HAP-1 (cell line): ENCODE measurements around the gene WNT7A.
"Not testable (repeated sequence)": the region's sequence is repeated elsewhere in the genome, so short reads cannot be mapped to it uniquely, and the experiment has no call there.

ENCODE experiments used
- DNase-seq, 2 experiments: peaks; one replicate each; pipeline ENCODE4 v3.0.0-alpha.2; 2016 to 2020; ENCODE audit warnings: low spot score in 2 of 2
- H3K27me3 ChIP-seq: fragments of 250-450 bp; sonication (Bioruptor Pico); 2 replicates; pipeline ENCODE4 v1.5.1; 2020; ENCODE audit warnings: low read depth, mild to moderate bottlenecking, moderate library complexity
- H3K36me3 ChIP-seq: fragments of 250-450 bp; sonication (Bioruptor Pico); replicated peaks from 2 replicates; pipeline ENCODE4 v1.5.1; 2020; ENCODE audit warnings: mild to moderate bottlenecking
- H3K4me1 ChIP-seq: fragments of 250-450 bp; sonication (Bioruptor Pico); 2 replicates; pipeline ENCODE4 v1.5.1; 2020; ENCODE audit warnings: mild to moderate bottlenecking
- H3K4me3 ChIP-seq: fragments of 250-450 bp; sonication (Bioruptor Pico); 2 replicates; pipeline ENCODE4 v1.5.1; 2020; ENCODE audit warnings: mild to moderate bottlenecking, moderate library complexity
- H3K9me3 ChIP-seq: fragments of 250-450 bp; sonication (Bioruptor Pico); 2 replicates; pipeline ENCODE4 v1.5.1; 2020; ENCODE audit warnings: mild to moderate bottlenecking, moderate library complexity
- in situ Hi-C: fragments of 300-500 bp; cut with MboI; formaldehyde crosslinking; loops from 3 replicates; pipeline ENCODE4 v1.14.3; 2020; ENCODE audit warnings: low sequenced_read_pairs, inconsistent platforms, mixed read lengths

The WNT7A gene

GRCh38 chr3:13866041-13866965 lies 13.6 kb downstream of the WNT7A start:
- DNase-seq, result no peak
- no peaks in the 10 kb centered on the region; the same call in 1 of the 2 replicates for H3K27me3 ChIP-seq
- in situ Hi-C loops, result no loop called here
- no peak overlapping the region for H3K4me3 ChIP-seq
- H3K9me3 ChIP-seq, result no peaks in the 10 kb centered on the region
- H3K4me1 ChIP-seq, result peaks cover 6% of the 10 kb centered on the region
- H3K36me3 ChIP-seq, result no peaks in the 10 kb centered on the region

- Histone ChIP-seq H3K9me3 (no peaks in the 10 kb centered on the region), H3K4me3 (no peak overlapping the region), H3K27me3 (no peaks in the 10 kb centered on the region; the same call in 1 of the 2 replicates), H3K4me1 (peaks cover 6% of the 10 kb centered on the region), H3K36me3 (no peaks in the 10 kb centered on the region)
- no peak for DNase-seq
- in situ Hi-C loops, result no loop called here
These were observed 14.3 kb downstream of the WNT7A start for GRCh38 chr3:13865581-13865980.

GRCh38 chr3:13865106-13865505 lies 14.8 kb downstream of the WNT7A start:
- no peak overlapping the region for H3K4me3 ChIP-seq
- peaks cover 6% of the 10 kb centered on the region for H3K4me1 ChIP-seq
- no peaks in the 10 kb centered on the region for H3K36me3 ChIP-seq
- H3K9me3 ChIP-seq, result no peaks in the 10 kb centered on the region
- no peaks in the 10 kb centered on the region for H3K27me3 ChIP-seq
- no peak for DNase-seq
- in situ Hi-C loops, result no loop called here

- Histone ChIP-seq H3K9me3 (no peaks in the 10 kb centered on the region), H3K36me3 (no peaks in the 10 kb centered on the region), H3K4me1 (peaks cover 6% of the 10 kb centered on the region), H3K27me3 (no peaks in the 10 kb centered on the region), H3K4me3 (no peak overlapping the region)
- no peak for DNase-seq
- in situ Hi-C loops, result no loop called here
These were observed 15.8 kb downstream of the WNT7A start for GRCh38 chr3:13863965-13864595.

GRCh38 chr3:13863382-13863952 lies 16.4 kb downstream of the WNT7A start:
- H3K27me3 ChIP-seq, result no peaks in the 10 kb centered on the region
- no peaks in the 10 kb centered on the region for H3K36me3 ChIP-seq
- DNase-seq, result peak; percentile 39 to 61
- in situ Hi-C loops, result no loop called here
- peaks cover 6% of the 10 kb centered on the region for H3K4me1 ChIP-seq
- H3K4me3 ChIP-seq, result no peak overlapping the region
- H3K9me3 ChIP-seq, result no peaks in the 10 kb centered on the region

GRCh38 chr3:13861461-13861860 lies 18.4 kb downstream of the WNT7A start:
- Histone ChIP-seq H3K27me3 (no peaks in the 10 kb centered on the region), H3K36me3 (no peaks in the 10 kb centered on the region)
- in situ Hi-C loops, result no loop called here

GRCh38 chr3:13860001-13860400 lies 19.9 kb downstream of the WNT7A start:
- Histone ChIP-seq H3K4me1 (peaks cover 6% of the 10 kb centered on the region), H3K9me3 (no peaks in the 10 kb centered on the region), H3K27me3 (no peaks in the 10 kb centered on the region), H3K36me3 (no peaks in the 10 kb centered on the region), H3K4me3 (no peak overlapping the region)
- no peak for DNase-seq
- in situ Hi-C loops, result no loop called here

More at GRCh38 chr3:13861461-13861860, 18.4 kb downstream of the WNT7A start:
- H3K4me1 ChIP-seq, result peaks cover 6% of the 10 kb centered on the region
- no peaks in the 10 kb centered on the region for H3K9me3 ChIP-seq
- DNase-seq, result no peak
- H3K4me3 ChIP-seq, result no peak overlapping the region

- H3K4me1 ChIP-seq, result peaks cover 6% of the 10 kb centered on the region
- no peaks in the 10 kb centered on the region for H3K27me3 ChIP-seq
- no peaks in the 10 kb centered on the region for H3K36me3 ChIP-seq
These were observed 20.9 kb downstream of the WNT7A start for GRCh38 chr3:13858768-13859520.

GRCh38 chr3:13857702-13858380 lies 22.0 kb downstream of the WNT7A start:
- H3K4me1 ChIP-seq, result no peaks in the 10 kb centered on the region
- in situ Hi-C loops, result no loop called here
- H3K9me3 ChIP-seq, result no peaks in the 10 kb centered on the region
- no peaks in the 10 kb centered on the region for H3K27me3 ChIP-seq
- DNase-seq, result no peak
- no peaks in the 10 kb centered on the region for H3K36me3 ChIP-seq
- H3K4me3 ChIP-seq, result no peak overlapping the region

More at GRCh38 chr3:13858768-13859520, 20.9 kb downstream of the WNT7A start:
- Histone ChIP-seq H3K4me3 (no peak overlapping the region), H3K9me3 (no peaks in the 10 kb centered on the region)
- DNase-seq, result no peak
- in situ Hi-C loops, result no loop called here

- H3K36me3 ChIP-seq, in situ Hi-C loops, H3K4me3 ChIP-seq, DNase-seq, H3K4me1 ChIP-seq, H3K27me3 ChIP-seq, H3K9me3 ChIP-seq: not testable (repeated sequence)
These were observed 23.2 kb downstream of the WNT7A start for GRCh38 chr3:13856628-13857027.

- Histone ChIP-seq H3K9me3 (no peaks in the 10 kb centered on the region), H3K36me3 (no peaks in the 10 kb centered on the region), H3K27me3 (no peaks in the 10 kb centered on the region), H3K4me3 (no peak overlapping the region), H3K4me1 (no peaks in the 10 kb centered on the region)
- DNase-seq, result no peak
- in situ Hi-C loops, result no loop called here
These were observed 23.9 kb downstream of the WNT7A start for GRCh38 chr3:13856006-13856405.

GRCh38 chr3:13854492-13854891 lies 25.4 kb downstream of the WNT7A start:
- H3K4me1 ChIP-seq, result no peaks in the 10 kb centered on the region
- in situ Hi-C loops, result no loop called here
- no peaks in the 10 kb centered on the region for H3K36me3 ChIP-seq
- no peak overlapping the region for H3K4me3 ChIP-seq
- DNase-seq, result no peak
- no peaks in the 10 kb centered on the region for H3K27me3 ChIP-seq
- H3K9me3 ChIP-seq, result no peaks in the 10 kb centered on the region

GRCh38 chr3:13853978-13854296 lies 25.9 kb downstream of the WNT7A start:
- Histone ChIP-seq H3K4me1 (no peaks in the 10 kb centered on the region), H3K4me3 (no peak overlapping the region), H3K9me3 (no peaks in the 10 kb centered on the region), H3K36me3 (no peaks in the 10 kb centered on the region), H3K27me3 (0 out of 2 replicates have a peak, but pooled peaks cover 2% of the 10 kb centered on the region)
- in situ Hi-C loops, result no loop called here
- no peak for DNase-seq
